ENCODE results near the gene BFAR.

DNA sequence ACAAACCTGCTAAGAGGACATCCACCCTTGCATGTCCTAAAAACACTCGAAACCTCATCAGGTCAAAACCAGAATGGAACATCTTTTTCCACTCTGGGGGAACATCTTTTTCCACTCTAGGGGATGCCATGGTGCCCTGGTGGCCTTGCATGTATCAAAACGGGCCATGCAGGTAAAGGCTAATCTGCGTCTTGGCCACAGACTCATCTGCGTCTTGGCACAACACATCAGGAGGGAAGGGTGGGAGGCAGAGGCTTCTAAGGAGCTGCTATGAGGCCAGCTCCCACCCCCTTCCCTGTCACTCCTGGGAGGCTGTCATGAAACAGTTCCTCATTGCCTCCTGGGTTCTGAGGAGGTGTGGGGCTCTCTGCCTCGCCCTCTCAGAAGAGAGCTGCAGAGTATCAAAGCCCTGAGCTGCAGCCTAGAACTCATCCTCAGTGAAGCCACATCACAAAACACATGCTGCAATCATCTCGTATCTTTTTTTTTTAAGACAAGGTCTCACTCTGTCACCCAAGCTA lies 30.2 kb upstream of the BFAR start:
- TF ChIP-seq, protein P1, sequence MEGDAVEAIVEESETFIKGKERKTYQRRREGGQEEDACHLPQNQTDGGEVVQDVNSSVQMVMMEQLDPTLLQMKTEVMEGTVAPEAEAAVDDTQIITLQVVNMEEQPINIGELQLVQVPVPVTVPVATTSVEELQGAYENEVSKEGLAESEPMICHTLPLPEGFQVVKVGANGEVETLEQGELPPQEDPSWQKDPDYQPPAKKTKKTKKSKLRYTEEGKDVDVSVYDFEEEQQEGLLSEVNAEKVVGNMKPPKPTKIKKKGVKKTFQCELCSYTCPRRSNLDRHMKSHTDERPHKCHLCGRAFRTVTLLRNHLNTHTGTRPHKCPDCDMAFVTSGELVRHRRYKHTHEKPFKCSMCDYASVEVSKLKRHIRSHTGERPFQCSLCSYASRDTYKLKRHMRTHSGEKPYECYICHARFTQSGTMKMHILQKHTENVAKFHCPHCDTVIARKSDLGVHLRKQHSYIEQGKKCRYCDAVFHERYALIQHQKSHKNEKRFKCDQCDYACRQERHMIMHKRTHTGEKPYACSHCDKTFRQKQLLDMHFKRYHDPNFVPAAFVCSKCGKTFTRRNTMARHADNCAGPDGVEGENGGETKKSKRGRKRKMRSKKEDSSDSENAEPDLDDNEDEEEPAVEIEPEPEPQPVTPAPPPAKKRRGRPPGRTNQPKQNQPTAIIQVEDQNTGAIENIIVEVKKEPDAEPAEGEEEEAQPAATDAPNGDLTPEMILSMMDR (IDR thresholded peaks at IDR 0.05 in 2 of 3, conservative IDR thresholded peaks at IDR 0.05 in 1 of 3; ENCODE audit: insufficient read depth in 2 of 3, low read depth in 1 of 3, low read length in 3 of 3) = no peak
- TF ChIP-seq EZH2 (IDR thresholded peaks at IDR 0.05; ENCODE audit: borderline replicate concordance, low read depth, low read length) (no peak), FOXA3 (CRISPR knock-in tag; conservative IDR thresholded peaks at IDR 0.05 in 1 of 2, IDR thresholded peaks at IDR 0.05 in 1 of 2) (no peak), KLF16 (IDR thresholded peaks at IDR 0.05) (no peak), MAZ (CRISPR knock-in tag; conservative IDR thresholded peaks at IDR 0.05 in 1 of 2, IDR thresholded peaks at IDR 0.05 in 1 of 2) (no peak), POLR2A (conservative IDR thresholded peaks at IDR 0.05) (no peak), ATF1 (CRISPR knock-in tag; IDR thresholded peaks at IDR 0.05) (no peak), ATF1 (tag; IDR thresholded peaks at IDR 0.05) (no peak), MYNN (IDR thresholded peaks at IDR 0.05) (no peak), MYNN (CRISPR knock-in tag; IDR thresholded peaks at IDR 0.05) (no peak), GABPA (tag; conservative IDR thresholded peaks at IDR 0.05; ENCODE audit: low read depth) (no peak)
- TF ChIP-seq, protein P2, sequence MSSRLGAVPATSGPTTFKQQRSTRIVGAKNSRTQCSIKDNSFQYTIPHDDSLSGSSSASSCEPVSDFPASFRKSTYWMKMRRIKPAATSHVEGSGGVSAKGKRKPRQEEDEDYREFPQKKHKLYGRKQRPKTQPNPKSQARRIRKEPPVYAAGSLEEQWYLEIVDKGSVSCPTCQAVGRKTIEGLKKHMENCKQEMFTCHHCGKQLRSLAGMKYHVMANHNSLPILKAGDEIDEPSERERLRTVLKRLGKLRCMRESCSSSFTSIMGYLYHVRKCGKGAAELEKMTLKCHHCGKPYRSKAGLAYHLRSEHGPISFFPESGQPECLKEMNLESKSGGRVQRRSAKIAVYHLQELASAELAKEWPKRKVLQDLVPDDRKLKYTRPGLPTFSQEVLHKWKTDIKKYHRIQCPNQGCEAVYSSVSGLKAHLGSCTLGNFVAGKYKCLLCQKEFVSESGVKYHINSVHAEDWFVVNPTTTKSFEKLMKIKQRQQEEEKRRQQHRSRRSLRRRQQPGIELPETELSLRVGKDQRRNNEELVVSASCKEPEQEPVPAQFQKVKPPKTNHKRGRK (tag; IDR thresholded peaks at IDR 0.05) = no peak
- TF ChIP-seq, protein P3, sequence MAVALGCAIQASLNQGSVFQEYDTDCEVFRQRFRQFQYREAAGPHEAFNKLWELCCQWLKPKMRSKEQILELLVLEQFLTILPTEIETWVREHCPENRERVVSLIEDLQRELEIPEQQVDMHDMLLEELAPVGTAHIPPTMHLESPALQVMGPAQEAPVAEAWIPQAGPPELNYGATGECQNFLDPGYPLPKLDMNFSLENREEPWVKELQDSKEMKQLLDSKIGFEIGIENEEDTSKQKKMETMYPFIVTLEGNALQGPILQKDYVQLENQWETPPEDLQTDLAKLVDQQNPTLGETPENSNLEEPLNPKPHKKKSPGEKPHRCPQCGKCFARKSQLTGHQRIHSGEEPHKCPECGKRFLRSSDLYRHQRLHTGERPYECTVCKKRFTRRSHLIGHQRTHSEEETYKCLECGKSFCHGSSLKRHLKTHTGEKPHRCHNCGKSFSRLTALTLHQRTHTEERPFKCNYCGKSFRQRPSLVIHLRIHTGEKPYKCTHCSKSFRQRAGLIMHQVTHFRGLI (CRISPR knock-in tag; IDR thresholded peaks at IDR 0.05) = no peak
- TF ChIP-seq, protein P4, sequence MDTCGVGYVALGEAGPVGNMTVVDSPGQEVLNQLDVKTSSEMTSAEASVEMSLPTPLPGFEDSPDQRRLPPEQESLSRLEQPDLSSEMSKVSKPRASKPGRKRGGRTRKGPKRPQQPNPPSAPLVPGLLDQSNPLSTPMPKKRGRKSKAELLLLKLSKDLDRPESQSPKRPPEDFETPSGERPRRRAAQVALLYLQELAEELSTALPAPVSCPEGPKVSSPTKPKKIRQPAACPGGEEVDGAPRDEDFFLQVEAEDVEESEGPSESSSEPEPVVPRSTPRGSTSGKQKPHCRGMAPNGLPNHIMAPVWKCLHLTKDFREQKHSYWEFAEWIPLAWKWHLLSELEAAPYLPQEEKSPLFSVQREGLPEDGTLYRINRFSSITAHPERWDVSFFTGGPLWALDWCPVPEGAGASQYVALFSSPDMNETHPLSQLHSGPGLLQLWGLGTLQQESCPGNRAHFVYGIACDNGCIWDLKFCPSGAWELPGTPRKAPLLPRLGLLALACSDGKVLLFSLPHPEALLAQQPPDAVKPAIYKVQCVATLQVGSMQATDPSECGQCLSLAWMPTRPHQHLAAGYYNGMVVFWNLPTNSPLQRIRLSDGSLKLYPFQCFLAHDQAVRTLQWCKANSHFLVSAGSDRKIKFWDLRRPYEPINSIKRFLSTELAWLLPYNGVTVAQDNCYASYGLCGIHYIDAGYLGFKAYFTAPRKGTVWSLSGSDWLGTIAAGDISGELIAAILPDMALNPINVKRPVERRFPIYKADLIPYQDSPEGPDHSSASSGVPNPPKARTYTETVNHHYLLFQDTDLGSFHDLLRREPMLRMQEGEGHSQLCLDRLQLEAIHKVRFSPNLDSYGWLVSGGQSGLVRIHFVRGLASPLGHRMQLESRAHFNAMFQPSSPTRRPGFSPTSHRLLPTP (IDR thresholded peaks at IDR 0.05; ENCODE audit: borderline replicate concordance, extremely low read depth, insufficient read length) = no peak

Measured in K562 (cell line).